GM19463 (cell line): Measurements from ENCODE around the gene SETD5.
"Not testable (repeated sequence)": the region's sequence is repeated elsewhere in the genome, so short reads cannot be mapped to it uniquely, and the experiment has no call there.

Source experiments
- ATAC-seq: cut with Tn5 transposase; IDR thresholded peaks from one replicate; pipeline ENCODE4 v1.9.1; 2021; ENCODE audit warnings: mild to moderate bottlenecking, moderate library complexity; ENCODE audit not compliant: unreplicated experiment

Gene SETD5

DNA sequence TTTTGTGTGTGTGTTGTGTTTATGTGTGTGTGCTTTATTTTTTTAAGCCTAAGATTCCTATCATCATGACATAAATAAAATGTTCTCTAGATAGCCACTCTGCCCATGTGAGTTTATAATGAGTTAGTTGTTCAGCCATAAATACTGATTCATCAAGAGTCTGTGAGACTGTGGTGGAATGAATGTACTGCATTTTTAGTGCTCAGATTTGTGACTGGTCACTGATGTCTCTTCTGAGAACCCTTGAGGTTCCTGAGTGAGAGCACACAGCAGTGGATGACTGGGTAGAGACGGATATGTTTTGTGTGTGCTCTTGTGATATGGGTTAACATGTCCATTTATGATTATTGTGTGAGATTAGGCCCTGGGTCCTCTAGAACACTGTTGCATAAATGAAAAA is 51.2 kb downstream of the SETD5 start:
- ATAC-seq: no peak

DNA sequence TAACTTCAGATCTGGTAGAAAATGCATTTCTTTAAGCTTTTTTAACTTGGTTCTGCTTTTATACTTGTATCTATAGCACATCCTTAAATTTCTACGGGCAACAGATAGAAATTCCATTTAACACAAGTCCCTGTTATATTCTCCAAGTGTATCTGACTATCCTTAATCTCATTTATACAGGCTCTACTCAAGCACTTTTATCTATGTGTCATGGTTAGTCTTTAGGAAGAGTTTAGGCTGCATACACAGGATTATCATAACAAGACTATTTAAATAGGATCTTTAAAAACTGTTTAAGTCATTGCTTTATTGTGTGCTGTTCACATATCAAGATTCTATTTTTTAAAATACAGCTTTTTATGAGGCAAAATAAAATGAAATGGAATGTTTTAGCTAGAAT is 52.7 kb downstream of the SETD5 start:
- ATAC-seq: no peak

DNA sequence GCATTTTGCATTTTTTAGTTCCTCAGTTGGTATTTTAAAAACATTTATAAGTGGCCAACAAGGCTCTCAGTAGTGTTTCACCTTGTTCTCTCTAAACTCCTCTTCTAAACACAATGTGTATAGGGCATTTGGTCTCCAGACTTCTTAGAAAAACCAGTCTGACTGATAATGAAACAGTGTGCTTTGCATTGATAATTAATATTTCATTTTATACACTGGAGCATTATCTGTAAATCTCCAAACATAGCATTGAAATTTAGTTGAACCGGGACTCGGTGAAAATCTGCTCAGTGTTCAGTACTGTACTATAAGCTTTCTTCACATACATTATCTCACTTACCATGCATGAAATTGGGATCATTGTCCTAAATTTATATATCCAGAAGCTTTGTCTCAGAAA is 53.6 kb downstream of the SETD5 start:
- no peak for ATAC-seq

DNA sequence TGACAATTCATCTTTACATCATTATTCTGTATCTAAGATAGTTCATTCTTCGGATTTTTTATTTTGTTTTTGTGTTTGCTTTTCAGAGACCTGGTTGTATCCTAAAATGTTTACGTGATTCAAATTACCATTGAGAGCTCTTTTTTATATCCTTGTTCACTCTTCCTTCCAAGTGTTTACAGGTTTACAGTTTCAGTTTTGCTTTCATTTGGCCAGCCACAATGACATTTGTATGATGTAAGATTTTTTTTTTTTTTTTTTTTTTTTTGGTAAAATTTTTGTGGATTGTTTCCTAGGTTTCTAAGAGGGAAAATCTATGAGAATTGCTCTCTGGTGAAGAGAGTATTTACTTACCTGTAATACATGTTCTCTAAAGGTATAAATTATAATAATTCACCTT is 55.0 kb downstream of the SETD5 start:
- no peak for ATAC-seq

DNA sequence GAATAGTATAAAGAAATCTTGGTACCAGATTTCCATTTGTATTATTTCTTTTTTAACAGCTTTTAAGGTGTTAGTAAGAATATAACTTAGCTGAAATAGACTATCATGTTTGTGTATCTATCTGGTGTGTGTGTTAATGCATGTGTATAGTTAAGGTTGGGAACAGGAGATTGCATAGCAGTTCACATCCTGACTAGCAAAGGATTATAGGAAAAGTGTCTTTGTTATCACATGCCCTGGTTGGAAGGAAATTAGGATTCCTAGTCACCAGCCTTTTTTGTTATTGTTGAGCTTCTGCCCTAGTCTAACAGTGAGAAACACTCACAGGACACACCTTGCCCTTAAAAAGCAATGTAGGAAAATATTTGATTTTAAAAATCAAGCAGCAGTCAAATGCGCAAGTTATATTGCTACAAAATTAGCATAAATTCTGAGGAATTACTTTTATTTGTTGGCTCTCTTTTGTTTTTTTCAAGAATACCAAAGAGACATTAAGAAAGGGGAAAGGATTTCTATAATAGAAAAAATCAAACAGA is 58.2 kb downstream of the SETD5 start:
- ATAC-seq: no peak

DNA sequence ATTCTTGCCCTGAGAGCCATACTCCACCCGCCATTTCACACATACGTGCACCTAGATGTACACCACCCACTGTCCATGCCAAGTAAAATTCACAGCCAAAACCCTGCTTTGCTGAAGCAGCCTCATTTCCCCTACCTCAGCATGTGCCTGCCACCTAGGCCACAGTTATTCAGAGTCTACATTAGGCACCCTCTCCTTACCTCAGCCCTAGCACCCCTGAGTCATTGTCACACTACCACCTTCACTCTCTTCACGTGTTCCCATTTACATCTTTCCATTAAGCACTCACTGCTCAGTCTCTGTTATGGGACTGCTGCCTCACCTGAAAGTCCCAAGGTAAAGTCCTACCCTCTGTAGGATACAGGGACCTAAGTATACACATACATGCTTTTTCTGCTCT is 70.0 kb downstream of the SETD5 start:
- no peak for ATAC-seq

DNA sequence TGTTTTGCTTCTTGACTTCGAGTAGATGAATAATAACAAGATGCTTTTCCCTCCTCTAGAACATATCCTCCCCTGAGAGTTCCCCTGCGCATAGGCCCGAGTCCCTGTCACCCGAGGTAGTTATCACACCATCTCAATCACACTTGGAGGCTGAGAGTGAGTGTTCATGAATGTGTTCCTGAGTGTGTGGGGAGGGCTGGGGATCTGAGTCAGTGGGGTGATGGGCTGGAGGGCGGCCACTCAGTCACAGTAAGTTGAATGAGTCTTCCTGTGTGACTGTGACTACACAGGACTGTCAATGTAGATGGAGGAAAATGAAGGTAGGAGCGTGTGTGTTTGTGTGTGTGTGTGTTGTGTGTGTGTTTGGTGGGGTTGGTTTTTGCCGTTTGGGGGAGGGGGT is 71.0 kb downstream of the SETD5 start:
- ATAC-seq: no peak

DNA sequence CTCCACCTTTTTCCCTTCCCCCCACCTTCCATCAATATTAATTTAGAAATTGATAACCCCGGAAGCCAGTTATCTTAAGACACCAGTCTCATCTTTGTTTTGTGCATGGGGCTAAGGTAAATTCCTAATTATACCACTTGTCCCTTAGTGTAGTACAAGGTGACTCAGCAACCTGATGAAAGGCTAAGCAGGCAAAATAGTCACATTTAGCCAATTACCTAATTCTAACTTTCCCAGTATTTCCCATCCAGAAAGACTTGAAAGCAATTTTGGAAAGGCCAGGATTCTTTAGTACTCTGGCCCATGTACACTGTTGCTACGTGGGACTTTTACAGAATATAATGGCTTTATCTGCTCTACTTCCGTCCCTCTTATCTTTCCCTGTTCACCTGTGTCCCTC is 72.6 kb downstream of the SETD5 start:
- ATAC-seq: no peak

DNA sequence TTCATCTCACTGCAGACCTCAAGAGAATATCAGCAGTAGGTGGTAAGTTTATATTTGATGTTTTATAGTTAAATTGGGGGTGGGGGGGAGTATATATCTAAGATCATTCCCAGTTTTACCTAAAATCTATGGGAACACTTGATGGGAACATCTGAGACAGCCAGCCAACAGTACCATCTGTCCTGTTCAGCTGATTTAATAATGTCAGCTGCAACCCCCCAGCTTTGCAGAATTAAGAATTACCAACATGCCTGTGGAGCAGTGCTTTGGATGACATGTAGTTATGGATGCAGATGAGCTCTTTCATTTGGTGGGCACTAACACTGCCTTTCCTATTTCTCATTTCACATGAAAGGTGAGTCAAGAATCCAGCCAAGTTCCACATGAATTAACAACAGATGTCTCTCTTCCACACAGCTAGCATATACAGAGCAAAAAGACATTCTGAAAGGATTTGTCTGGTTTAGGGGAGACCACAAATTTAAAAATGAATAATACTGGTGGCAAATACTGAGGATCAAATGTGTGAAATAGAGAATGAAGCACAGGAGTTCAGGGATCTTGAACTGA is 76.2 kb downstream of the SETD5 start:
- ATAC-seq: no peak

DNA sequence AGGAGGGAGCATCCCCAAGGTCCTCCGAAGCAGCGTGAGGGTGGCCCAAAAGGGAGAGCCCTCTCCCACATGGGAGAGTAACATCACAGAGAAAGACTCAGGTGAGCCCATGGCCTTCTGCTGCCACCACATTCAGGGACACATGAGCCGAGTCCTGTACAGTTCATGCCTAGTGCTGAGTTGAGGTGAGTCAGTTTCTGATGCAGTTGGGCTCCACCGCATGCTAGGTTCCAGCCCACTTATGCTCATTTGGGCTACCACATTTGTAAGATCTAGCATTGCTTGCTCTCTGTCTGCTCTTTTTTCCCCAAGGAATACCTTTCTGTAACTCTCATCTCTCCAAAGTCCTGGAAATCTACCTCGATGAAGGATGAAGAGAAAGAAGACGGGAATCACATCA is 77.1 kb downstream of the SETD5 start:
- no peak for ATAC-seq

DNA sequence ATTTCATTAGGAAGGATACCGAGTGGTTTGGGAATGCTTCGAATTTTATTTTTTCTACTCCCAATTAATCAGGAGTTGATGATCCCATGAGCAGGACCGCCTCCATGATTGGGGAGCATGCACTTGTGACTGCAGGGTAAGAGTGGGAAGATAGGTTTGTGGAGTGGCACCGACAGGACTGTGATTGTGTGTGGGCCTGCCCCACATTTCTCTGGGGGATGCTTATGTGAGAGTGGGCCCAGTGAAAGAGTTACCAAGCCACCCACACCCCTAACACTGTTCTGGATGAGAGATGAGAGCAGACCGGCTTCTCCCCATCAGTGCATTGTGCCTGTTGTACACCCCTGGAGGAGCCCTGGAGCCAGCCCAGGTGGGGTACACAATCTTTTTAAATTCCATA is 79.5 kb downstream of the SETD5 start:
- no peak for ATAC-seq

DNA sequence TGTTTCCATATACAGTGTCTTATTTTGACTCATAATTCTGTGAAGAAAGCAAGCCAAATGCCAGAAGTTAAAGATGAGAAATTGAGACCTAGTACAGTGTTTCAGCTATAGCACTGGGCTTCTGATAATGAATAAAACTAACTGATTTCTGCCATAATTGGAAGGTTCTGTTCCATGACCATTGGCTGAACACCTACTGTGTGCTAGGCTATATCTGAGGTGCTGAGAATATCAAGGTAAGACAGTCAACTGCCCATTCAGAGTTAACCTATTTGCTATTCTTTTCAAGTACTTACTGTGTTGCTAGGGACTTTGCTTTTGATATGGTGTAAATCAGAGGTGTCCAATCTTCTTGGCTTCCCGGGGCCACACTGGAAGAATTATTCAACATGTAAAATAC is 82.8 kb downstream of the SETD5 start:
- ATAC-seq: no peak

DNA sequence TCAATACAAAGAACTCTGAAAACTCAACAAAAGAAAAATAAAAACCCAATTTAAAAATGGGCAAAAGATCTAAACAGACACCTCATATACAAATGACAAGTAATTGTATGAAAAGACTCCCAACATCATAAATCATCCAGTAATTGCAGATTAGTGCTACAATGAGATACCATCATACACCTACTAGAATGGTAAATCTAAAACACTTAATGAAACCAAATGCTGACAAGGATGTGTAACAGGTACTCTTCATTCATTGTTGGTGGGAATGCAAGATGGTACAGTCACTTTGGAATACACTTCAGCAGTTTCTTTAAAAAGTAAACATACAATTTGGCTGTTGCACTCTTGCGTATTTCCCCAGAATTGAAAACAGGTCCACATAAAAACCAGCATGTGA is 87.8 kb downstream of the SETD5 start:
- ATAC-seq: no peak

DNA sequence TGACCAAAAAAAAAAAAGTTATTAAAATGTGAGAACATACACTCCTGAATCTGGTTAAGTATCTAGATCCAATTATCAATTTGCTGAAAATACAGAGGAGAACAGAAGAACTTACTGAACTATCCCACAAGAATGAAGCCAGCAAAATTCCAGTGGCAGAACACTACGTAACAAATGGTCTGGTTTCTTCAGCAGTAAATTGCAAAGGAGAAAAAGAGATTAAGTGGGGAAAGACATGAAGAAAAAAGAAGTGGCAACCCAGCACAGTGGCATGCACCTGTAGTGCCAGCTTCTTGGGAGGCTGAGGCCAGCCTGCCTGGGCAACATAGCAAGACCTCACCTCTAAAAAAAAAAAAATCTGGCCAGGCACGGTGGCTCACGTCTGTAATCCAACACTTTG is 94.1 kb downstream of the SETD5 start:
- no peak for ATAC-seq

DNA sequence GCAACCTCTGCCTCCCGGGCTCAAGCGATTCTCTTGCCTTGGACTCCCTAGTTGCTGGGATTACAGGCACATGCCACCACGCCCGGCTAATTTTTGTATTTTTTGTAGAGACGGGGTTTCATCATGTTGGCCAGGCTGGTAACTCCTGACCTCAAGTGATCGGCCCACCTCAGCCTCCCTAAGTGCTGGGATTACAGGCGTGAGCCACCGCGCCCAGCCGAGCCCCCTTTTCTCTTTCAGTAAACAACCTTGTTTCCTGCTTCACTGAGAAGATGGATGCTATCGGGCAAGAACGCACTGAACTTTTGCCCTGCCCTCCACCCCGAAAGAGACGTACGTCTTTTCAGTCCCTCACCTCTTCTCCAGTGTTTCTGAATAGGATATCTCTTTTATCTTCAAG is 96.6 kb downstream of the SETD5 start:
- ATAC-seq: not testable (repeated sequence)

DNA sequence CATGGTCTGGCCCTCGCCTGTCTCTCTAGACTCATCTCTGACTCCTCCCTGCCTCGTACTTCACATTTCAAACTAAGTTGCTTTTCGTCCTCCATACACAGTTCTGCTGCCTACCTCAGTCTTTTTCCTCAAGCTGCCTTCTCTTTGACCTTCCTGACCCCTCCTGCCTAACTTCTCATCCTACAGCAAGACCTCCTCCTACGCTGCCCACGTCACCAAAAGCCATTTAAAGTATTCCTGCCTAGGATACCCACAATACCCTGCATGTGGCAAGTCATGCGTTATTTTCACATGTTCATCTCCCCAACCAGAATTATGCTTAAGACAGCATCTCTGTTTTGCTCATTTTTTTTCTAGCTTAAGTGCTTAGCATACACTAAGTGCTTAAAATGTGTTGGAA is 99.5 kb downstream of the SETD5 start:
- no peak for ATAC-seq

DNA sequence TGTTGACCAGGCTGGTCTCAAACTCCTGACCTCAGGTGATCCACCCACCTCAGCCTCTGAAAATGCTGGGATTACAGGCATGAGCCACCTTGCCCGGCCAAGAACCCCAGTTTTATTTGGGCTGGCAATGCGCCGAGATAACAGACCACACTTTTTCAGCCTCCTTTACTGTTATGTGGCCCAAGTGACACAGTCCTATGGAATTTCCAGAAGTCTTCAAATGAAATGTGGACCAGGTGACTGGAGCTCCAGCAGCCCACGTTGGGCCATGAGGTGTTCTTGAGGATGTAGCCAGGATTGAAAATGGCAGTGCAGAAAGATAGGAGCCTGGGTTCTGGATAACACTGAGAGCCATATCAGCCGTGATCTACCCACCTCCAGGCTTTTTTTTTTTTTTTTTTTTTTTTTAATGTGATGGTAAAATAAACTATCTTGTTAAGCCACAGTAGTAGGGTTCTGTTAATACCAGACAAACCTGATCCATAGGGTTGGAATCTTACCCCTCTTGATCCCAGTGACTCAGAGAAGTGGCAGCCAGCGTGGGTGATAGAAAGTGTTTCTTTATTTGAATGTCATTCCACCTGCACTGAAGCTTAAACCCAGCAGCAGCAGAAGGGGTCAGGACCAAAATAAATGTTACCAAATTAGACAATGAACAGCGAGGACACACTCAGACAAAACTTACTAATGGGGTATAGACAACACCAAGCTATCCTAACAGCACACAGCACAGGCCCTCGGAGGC is 100.6 kb downstream of the SETD5 start:
- ATAC-seq: no peak

DNA sequence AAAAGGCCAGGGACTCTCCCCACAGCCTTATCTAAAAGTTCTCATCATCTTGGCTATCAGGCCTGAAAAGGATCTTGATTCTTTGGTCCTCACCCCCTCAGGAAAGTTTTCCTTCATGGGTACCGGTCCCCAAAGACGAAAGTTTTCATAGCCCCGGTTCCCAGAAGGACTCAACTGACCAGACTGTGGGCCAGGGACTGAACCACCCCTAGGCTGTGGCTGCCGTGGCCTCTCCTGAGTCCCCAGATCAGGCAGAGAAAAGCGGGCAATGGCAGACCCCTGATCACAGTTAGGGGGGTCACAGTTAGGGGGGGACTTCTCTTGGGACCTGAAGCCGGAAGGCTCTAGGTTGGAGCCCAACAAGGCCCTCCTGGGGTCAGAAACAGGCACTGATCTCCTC is 101.4 kb downstream of the SETD5 start:
- ATAC-seq: no peak

DNA sequence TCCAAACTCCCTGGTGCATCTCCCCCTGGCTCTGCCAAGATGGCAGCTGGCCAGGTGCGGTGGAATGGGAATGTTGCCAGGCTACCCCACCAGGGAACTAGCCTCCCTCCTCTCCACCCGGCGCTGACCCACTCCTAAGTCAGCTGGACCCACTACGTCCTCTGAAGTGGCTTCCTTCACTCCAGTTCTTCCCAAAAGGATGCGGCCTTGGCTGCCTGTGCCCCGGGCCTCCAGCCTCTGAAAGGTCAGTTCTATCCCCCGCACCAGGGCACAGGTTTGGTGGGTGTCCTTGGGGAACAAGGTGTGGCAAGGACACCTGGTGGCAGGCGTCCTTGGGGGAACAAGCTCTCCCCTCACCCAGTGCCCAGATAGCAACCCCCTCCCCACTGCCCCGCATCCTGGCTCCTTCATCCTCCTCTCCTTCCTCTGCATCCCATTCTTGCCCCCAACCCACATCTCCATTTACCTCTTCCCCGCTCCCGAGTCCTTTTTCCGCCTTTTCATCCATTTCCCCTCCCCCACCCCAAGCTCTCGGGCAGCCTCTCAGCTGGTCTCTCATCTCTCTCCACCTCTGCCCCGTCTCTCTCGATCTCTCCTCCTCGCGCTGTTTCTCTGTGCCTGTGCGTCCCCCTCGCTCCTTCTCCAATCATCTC is 102.2 kb downstream of the SETD5 start:
- ATAC-seq: no peak

DNA sequence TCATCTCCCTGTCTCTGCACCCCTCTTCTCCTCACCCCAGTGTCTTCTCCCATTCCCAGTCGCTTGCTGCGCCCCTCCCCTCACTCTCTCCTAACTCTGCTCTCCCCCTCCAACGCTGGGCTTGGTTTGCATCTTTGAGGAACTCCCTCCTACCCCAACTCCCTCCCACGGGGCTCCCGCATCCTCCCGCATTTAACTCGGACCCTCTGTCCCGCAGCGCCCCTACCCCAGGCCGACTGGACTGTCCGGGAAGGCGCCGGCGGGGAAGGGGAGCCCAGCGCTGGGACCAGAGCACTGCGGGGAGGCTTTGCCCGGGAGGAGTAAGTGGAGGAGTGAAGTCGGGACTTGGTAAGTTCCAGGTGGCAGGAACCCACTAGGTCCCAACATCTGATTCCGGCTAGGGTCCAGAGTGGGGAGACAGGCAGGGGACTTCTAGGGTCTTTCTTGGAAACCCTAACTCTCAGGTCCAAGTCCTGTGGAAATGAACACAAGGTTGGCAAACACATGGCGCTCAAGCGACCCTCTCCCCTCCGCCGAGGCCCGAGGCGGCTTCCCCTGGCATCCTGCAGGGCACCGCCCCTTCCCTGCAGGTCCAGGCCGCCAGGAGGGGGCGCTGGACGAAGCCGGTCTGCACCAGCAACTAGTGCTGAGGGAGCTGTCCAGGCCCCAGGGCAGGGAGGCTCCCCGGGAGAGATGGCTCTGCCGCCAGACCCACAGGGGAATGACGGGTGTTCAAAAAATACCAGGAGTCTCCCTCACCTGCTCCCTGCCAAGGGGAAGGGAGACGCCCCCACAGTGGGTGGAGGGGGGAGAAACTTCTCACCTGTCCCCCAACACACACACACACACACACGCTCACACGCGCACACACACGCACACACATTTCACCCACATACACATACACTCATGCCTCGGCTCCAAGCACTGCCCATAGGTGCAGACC is 103.0 kb downstream of the SETD5 start:
- ATAC-seq: peak; percentile 62

DNA sequence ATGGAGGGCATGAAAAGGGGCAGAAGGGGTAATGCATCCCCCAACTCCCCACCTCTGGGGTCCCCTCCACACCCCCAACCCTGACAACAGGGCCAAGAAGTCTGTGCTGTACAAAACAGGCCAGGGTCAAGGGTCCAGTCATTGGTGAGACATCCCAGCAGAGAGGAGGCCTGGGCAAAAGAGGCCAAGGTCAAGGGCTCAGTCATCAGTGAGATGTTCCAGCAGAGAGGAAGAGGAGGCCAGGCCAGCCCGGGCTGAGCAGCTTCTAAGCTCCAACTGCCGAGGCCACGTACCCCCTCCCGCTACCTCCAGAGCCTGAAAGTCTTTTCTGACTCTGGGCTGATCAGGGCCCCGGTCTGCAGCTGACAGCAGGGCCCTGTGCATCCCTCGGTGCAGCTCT is 103.8 kb downstream of the SETD5 start:
- ATAC-seq: no peak
